Activated CD4-positive, alpha-beta T cell treated with anti-CD3 and anti-CD28 coated beads for 4 hours (primary cell): ENCODE results near the gene NHLRC4.
A peak's percentile ranks its signal among the peaks of the same experiment; 100 is the strongest.

ENCODE experiments used
- DNase-seq, 2 donors: peaks; one replicate each; pipeline ENCODE4 v3.0.0-alpha.2; 2020

NHLRC4 gene, protein sequence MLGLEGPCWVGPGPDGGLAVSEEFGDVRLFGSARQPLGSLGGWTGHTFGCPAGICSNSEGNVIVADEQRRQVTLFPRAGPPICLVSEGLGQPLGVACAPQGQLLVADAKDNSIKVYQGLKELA

DNA sequence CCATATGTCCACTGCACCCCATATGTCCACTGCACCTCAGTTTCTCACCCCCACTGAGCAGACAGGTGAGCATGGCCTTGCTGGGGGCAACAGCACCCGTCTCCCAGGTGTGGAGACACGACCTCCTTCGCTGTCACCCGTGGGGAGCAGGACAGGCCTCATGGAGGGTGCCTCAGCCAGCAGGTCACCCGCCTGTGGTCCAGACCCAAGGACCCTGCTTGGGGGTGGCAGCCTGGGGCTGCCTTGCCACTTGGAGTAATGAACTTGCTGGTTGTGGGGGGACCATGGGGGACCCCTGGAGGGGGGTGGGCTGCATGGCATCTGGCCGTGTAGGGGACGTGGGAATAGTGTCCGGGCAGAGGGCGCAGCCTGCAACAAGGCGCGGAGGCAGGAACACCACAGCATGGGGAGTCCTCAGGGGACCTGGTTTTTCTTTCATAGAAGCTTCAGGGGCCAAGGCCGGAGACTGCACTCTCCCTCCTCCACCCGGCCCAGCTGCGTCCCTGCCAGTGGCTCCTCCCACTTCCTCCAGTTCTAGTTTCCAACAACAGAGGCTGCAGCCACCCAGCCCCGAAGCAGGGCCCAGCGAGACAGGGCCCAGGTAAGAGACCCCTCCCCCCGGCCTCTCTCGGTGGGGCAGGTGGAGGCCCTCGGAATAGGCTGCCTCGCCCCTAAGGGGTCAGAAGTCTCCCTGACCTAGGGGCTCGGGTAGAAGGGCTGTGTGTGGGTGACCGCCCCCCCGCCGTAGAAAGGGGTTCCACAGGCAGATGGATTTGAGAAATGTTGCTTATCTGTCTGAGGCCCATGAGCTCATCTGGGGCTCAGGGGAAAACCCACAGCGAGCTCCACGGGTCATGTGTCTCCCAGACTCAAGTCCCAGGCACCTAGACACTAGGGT, at the start of gene NHLRC4:
Gene NHLRC4, plus strand, starts transcription at position 531 of the 898 bp plus-strand sequence. CDS start 1,043 bp downstream, outside the sequence.
- DNase-seq = peak; percentile 30 to 43

DNA sequence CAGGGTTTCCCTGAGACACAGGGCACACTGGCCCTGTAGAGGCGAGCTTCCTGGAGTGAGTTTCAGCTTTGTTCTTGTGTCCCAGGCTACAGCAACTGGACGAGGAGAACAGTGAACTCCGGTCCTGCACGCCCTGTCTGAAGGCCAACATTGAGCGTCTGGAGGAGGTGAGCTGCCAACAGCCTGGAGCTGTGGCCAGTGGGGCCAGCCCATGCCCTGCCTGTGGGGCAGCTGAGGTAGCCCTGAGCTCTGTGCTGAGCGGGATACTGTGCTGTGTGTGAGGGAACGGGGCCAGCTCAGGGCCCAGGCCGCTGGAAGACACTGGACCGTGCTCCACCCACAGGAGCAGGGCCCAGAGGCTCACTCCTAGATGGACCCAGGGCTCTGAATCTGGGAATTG, 47.9 kb upstream of the NHLRC4 start:
- no peak for DNase-seq

- DNase-seq = no peak
Observed at GRCh38 chr16:519425-519824, 47.4 kb upstream of the NHLRC4 start.

GRCh38 chr16:519841-520687, 46.7 kb upstream of the NHLRC4 start:
- no peak for DNase-seq

- DNase-seq = no peak
Observed at GRCh38 chr16:520847-521246, 46.0 kb upstream of the NHLRC4 start.

- no peak for DNase-seq
Observed at GRCh38 chr16:521381-522210, 45.2 kb upstream of the NHLRC4 start.

DNA sequence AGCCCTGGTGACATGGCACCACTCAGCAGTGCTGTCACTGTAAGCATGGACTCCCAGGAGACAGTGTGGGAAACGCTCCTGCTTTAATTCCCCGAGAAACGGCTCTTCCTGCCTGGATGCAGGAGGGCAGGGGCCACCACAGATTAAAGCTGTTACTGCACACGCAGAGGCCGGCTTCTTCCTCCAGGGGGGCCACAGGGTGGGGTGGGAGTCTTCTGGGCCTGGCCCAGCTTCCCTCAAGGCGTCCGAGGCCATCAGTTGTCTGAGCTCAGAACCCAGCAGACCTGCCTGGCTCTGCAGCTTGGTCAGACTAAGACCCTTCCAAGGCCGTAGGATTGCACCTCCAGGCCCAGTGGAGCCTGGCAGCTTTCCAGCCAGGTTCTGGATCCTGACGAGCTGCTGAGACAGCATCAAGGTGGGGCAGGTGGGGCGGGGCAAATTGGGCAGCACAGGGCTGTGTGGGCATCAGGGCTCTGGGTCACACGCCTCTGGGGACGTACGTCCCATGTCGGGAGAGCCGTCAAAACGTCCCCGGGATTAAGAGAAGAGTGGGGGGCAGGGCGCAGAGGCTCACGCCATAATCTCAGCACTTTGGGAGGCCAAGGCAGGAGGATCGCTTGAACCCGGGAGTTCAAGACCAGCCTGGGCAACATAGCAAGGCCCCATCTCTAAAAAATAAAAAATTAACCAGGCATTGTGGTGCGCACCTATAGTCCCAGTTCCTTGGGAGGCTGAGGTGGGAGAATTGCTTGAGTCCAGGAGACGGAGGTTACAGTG, 44.3 kb upstream of the NHLRC4 start:
- DNase-seq = no peak

- no peak for DNase-seq
Observed at GRCh38 chr16:523097-523741, 43.6 kb upstream of the NHLRC4 start.

DNA sequence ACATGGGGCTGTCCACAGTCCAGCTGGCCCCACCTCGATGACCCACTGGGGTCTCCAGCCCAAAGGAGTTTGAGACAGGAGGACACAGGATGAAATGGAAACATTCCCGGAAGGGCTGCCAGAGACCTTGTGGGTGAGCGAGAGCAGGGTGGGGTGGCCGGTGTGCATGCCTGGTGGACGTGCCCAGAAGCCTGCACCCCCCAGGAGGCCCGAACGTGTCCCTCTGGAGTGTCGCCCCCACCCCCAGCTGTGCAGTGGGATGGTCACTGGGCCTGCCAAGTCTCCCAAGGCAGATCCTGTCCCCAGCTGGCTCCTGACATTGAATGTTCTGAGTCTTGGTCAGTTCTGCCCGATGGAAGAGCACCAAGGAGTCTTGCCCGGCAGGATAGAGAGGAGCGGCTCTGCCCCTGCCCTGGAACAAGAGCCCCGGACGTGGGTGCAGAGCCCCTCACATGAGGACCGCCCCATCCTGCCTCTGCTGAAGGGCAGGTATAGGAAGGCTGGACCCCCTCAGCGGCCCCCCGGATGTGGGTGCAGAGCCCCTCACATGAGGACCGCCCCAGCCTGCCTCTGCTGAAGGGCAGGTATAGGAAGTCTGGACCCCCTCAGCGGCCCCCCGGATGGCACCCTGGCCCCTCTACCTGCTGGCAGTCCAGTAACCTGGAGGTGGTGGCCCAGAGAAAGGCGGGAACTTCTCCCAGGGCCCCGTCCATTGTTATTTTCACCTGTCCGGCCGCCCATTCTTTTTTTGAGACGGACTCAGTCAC, 42.3 kb upstream of the NHLRC4 start:
- no peak for DNase-seq

DNA sequence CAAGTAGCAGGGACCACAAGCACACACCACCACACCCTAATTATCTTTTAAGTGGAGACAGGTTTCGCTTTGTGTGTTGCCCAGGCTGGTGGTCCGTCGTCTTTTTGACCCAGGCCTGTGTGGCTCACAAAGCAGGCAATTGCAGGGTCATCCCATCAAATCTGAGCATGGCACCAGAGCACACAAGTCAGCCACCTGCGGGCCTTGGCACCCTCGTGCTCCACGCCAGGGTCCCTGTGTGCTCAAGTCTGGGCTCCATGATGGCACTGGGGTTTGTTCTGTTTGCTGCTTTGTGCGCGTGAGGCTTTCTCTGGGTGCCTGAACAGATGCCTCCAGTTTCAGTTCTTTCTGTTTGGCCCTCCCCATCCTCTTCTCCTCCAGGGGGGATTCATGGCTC, 41.7 kb upstream of the NHLRC4 start:
- DNase-seq = no peak

DNA sequence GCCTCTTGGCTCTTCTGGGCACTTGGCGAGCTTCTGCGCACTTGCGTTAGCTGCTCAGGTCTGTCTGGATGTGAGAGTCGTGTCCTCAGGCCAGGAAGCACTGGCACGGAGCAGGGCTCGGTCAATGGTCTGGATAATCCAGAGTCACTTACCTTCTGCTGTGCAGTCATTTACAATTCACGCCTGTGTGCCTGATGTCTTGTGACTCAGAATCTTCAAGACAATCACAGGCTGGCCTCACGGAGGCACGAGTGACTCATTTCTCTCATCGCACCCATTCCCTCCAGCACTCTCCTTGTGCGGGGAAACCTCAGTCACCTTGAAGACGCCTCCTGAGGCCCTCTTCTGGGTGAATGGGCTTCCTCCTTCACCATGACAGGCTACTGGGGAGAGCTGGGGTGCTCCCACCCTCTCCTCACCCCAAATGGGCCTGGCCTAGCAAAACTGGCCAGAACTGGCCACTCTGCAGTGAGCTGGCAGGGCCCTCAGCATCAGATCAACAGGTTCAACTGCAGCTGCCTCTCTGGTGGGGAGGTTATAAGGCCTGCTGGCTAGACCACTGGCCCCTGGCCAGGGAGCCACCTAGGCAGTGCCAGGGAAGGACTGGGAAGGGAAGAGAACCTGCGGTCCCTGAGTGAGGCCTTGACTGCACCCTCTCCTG, 41.2 kb upstream of the NHLRC4 start:
- peak; percentile 69 to 77 for DNase-seq

DNA sequence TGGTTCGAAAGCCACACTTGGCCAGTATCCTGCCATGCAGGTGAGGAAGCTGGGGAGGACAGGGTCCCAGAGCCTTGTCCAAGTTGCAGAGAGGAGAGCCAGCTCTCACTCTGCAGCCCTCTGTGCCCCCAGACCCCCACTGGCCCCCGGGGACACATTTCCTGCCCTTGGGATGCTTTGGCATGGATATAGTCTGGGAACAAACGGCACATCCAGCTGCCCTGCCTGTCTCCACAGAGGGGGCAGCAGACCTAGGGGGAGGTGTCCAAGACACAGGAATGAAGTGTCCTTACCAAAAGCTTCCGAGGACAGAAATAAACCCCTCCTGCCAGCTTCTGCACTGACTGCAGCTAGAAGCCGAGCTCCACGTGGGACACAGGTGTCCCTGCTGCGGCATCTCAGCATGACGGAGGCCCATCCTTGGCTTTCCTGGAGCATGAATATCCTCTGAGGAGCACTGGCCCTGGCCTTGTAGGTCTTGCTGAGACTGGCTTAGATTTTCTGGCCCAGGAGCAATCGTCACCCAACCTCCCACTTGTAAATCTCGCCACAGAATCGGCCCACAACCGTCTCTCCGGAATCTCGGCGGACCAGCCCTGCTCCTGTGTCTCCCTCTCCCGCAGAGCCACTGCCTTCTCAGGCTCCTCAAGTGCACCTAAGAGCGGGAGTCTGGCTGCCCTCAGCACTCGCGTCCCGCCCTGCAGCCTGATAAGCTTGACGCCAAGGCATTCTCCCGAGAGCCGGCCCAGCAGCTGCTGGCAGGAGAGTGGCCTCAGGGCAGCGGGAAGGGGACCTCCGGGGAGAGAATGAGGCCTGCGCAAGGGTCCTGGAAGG, 40.4 kb upstream of the NHLRC4 start:
- no peak for DNase-seq

- DNase-seq = peak; percentile 84 to 90
Observed at GRCh38 chr16:527015-527903, 39.5 kb upstream of the NHLRC4 start, which contains the start of gene CAPN15. Gene CAPN15, plus strand, starts transcription at chr16:527712. Its CDS starts 19,127 bp downstream, at chr16:546839.

GRCh38 chr16:528111-529011, 38.4 kb upstream of the NHLRC4 start:
- peak; percentile 41 to 49 for DNase-seq

GRCh38 chr16:529012-529575, 37.7 kb upstream of the NHLRC4 start:
- DNase-seq = no peak

DNA sequence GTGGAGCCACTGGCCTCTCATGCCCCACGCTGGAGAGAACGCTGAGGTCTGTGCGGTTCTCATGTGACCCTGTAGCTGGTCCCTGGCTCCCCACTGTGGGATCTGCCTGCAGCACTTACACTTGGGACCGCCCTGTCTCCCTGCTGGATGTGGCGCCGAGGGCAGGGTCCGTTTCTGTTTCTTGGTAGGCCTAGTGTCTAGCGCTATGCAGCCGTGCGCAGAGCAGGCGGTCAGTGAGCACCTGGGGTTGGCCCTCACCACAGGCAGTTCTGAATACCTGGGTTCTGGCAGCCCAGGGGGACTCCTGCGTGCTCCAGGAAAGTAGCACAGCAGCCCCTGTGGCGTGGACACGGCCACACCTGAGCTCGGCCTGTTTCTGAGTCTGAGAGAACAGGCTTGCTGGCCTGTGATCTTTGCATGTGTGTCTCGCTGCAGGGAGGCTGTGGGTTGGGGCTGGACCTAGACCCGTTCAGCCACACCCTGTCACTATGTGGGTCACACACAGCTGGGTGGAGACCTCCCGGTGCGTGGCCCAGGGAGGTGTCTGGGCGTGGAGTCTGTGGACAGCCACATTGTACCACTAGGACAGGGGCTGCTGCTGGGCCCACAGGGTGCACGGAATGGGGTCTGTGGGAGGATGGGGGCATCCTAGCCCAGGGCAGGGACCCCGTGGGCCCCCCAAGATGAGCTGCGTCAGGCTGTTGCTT, 36.5 kb upstream of the NHLRC4 start:
- DNase-seq = no peak
